Measurements from ENCODE around the gene TRAK2.
A peak's percentile ranks its signal among the peaks of the same experiment; 100 is the strongest.

Gene TRAK2

DNA sequence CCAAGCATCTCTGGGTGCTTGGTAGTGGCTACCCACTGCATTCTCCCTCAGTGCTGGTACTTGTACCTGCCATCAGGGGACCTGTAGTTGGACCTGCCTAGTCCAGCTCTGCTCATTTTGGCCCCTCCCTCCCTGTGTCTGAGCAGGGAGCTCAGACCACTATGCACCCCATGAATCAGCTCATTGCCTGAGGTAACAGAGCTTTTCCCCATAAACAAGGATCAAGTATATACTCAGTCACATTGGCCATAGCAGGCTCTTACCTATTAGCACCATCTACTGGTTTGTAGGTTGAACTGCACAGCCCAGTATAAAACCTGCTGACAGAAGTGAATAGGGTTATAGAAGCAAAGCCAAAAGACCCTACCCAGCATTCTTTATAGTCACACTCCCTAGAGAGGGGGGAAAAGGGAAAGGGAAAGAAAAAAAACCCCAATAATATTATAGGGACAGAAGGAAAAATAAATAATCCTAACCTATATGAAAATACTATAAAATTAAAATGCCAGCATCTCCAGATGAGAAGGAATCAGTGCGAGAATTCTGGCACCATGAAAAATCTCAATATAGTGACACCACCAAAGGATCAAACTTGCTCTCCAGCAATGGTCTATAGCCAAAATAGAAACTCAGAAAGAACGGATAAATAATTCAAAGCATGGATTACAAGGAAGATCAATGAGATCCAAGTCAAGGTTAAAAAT is 87.2 kb downstream of the TRAK2 start:
- ATAC-seq (ENCODE audit: insufficient read depth, low read depth) (peak; percentile 94), DNase-seq (peak; percentile 55)
- peaks cover 7% of the 10 kb centered on the region for H3K9me3 ChIP-seq (ENCODE audit: insufficient read depth, low read length, severe bottlenecking)
- no peaks in the 10 kb centered on the region for H3K27me3 ChIP-seq (ENCODE audit: insufficient read depth, low read length, poor library complexity)
- H3K4me3 ChIP-seq (ENCODE audit: low read depth in 1 of 2, low read length in 2 of 2), result no peak overlapping the region
- H3K4me2 ChIP-seq (ENCODE audit: insufficient read depth, low read length), result no peak overlapping the region
- no peaks in the 10 kb centered on the region for H4K20me1 ChIP-seq (ENCODE audit: insufficient read depth, low read length)
- H3K27ac ChIP-seq (ENCODE audit: low read length), result peak overlapping the region; percentile 69
- peaks cover 10% of the 10 kb centered on the region; the same call in 1 of the 2 replicates for H3K36me3 ChIP-seq (ENCODE audit: insufficient read depth, low read length)
- H2AFZ ChIP-seq (ENCODE audit: low read depth, low read length), result 0 out of 2 replicates have a peak overlapping the region, but pooled peaks have one; percentile 45
- peaks cover 4% of the 10 kb centered on the region for H3K4me1 ChIP-seq (ENCODE audit: insufficient read depth, low read length)
- TF ChIP-seq EZH2 (IDR thresholded peaks at IDR 0.05; ENCODE audit: borderline replicate concordance, low read depth, low read length, severe bottlenecking), result no peak
- TF ChIP-seq, protein P1, sequence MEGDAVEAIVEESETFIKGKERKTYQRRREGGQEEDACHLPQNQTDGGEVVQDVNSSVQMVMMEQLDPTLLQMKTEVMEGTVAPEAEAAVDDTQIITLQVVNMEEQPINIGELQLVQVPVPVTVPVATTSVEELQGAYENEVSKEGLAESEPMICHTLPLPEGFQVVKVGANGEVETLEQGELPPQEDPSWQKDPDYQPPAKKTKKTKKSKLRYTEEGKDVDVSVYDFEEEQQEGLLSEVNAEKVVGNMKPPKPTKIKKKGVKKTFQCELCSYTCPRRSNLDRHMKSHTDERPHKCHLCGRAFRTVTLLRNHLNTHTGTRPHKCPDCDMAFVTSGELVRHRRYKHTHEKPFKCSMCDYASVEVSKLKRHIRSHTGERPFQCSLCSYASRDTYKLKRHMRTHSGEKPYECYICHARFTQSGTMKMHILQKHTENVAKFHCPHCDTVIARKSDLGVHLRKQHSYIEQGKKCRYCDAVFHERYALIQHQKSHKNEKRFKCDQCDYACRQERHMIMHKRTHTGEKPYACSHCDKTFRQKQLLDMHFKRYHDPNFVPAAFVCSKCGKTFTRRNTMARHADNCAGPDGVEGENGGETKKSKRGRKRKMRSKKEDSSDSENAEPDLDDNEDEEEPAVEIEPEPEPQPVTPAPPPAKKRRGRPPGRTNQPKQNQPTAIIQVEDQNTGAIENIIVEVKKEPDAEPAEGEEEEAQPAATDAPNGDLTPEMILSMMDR (IDR thresholded peaks at IDR 0.05; ENCODE audit: borderline replicate concordance, extremely low read depth, low read length, poor library complexity, severe bottlenecking), result peak; percentile 97
- H3K79me2 ChIP-seq (ENCODE audit: insufficient read depth, low read length), result no peaks in the 10 kb centered on the region
- no peak overlapping the region; the same call in 1 of the 2 replicates for H3K9ac ChIP-seq (ENCODE audit: low read depth, low read length)

GRCh38 chr2:201362396-201362795 is 88.9 kb downstream of the TRAK2 start:
- ATAC-seq (ENCODE audit: insufficient read depth, low read depth), result no peak

DNA sequence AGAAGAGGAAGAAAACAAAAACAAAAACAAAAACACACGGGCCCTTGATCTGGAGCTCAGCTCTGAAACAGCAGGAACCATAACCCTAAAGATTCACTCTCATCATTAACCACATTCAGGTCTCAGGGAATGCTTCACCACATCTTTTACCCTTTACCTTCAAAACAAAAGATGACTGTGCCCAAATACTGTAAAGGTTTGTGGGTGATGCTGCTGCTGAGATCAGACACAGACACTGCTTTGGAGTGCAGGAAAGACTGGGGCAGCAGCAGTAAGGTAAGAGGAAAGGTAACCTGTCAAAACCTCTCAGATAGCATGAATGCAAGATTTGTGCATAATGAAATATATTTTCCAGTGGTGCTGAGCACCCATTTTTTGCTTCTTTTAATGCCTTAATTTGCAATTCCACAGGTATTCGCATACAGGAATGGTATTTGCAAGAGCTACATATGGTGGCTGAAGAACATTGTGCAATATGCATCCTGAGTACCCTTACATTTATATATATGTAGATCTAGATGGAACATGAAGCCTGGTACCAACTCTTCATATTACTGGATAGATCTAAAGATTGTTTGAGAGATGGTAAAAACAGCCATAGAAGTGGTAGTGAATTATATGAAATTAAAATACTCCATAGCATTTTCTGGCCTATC is 90.1 kb downstream of the TRAK2 start:
- Histone ChIP-seq H2AFZ (ENCODE audit: low read depth, low read length) (no peak overlapping the region), H3K36me3 (ENCODE audit: insufficient read depth, low read length) (peaks cover 10% of the 10 kb centered on the region; the same call in 1 of the 2 replicates), H3K9ac (ENCODE audit: low read depth, low read length) (no peak overlapping the region), H3K4me2 (ENCODE audit: insufficient read depth, low read length) (no peak overlapping the region), H3K27me3 (ENCODE audit: insufficient read depth, low read length, poor library complexity) (no peaks in the 10 kb centered on the region), H3K4me1 (ENCODE audit: insufficient read depth, low read length) (peaks cover 4% of the 10 kb centered on the region), H3K27ac (ENCODE audit: low read length) (no peak overlapping the region), H3K4me3 (ENCODE audit: low read depth in 1 of 2, low read length in 2 of 2) (no peak overlapping the region), H3K9me3 (ENCODE audit: insufficient read depth, low read length, severe bottlenecking) (peaks cover 4% of the 10 kb centered on the region), H3K79me2 (ENCODE audit: insufficient read depth, low read length) (no peaks in the 10 kb centered on the region), H4K20me1 (ENCODE audit: insufficient read depth, low read length) (no peaks in the 10 kb centered on the region)
- TF ChIP-seq, protein P1 (IDR thresholded peaks at IDR 0.05; ENCODE audit: borderline replicate concordance, extremely low read depth, low read length, poor library complexity, severe bottlenecking), result no peak
- TF ChIP-seq EZH2 (IDR thresholded peaks at IDR 0.05; ENCODE audit: borderline replicate concordance, low read depth, low read length, severe bottlenecking), result no peak
- DNase-seq (no peak), ATAC-seq (ENCODE audit: insufficient read depth, low read depth) (no peak)

More at GRCh38 chr2:201362396-201362795, 88.9 kb downstream of the TRAK2 start:
- Histone ChIP-seq H3K4me1 (ENCODE audit: insufficient read depth, low read length) (peaks cover 4% of the 10 kb centered on the region), H3K27ac (ENCODE audit: low read length) (peak overlapping the region; percentile 69; the same call in 1 of the 2 replicates), H2AFZ (ENCODE audit: low read depth, low read length) (no peak overlapping the region), H3K79me2 (ENCODE audit: insufficient read depth, low read length) (no peaks in the 10 kb centered on the region), H3K36me3 (ENCODE audit: insufficient read depth, low read length) (peaks cover 10% of the 10 kb centered on the region; the same call in 1 of the 2 replicates), H3K4me3 (ENCODE audit: low read depth in 1 of 2, low read length in 2 of 2) (no peak overlapping the region), H3K9me3 (ENCODE audit: insufficient read depth, low read length, severe bottlenecking) (peaks cover 7% of the 10 kb centered on the region), H4K20me1 (ENCODE audit: insufficient read depth, low read length) (no peaks in the 10 kb centered on the region), H3K27me3 (ENCODE audit: insufficient read depth, low read length, poor library complexity) (no peaks in the 10 kb centered on the region), H3K9ac (ENCODE audit: low read depth, low read length) (no peak overlapping the region), H3K4me2 (ENCODE audit: insufficient read depth, low read length) (no peak overlapping the region)
- DNase-seq, result no peak
- TF ChIP-seq EZH2 (IDR thresholded peaks at IDR 0.05; ENCODE audit: borderline replicate concordance, low read depth, low read length, severe bottlenecking), result no peak
- TF ChIP-seq, protein P1 (IDR thresholded peaks at IDR 0.05; ENCODE audit: borderline replicate concordance, extremely low read depth, low read length, poor library complexity, severe bottlenecking), result no peak
